Spinal cord (tissue), 10 donors: ENCODE measurements around the gene KIF3B. TPM values are rescaled to one million over a fixed set of nuclear protein-coding genes. Genes with fewer than 3 reads are reported as not detected.
"Not testable (repeated sequence)": the region's sequence is repeated elsewhere in the genome, so short reads cannot be mapped to it uniquely, and the experiment has no call there.

Experiments
- DNase-seq, 6 donors: peaks; one replicate each; pipeline versions ENCODE4 v3.0.0 to v3.0.0-alpha.2; 2013 to 2015; ENCODE audit warnings: low spot score in 6 of 6, low read depth in 4 of 6
- H3K27ac ChIP-seq: one replicate; pipeline ENCODE4 v1.5.1; 2013; ENCODE audit warnings: low read depth, low read length, control low read depth
- H3K27me3 ChIP-seq: one replicate; pipeline ENCODE4 v1.6.1; 2013; ENCODE audit warnings: low read length; ENCODE audit not compliant: control insufficient read depth, insufficient read depth
- H3K36me3 ChIP-seq: one replicate; pipeline ENCODE4 v1.6.1; 2013; ENCODE audit warnings: low read length; ENCODE audit not compliant: control insufficient read depth, insufficient read depth
- H3K4me1 ChIP-seq: one replicate; pipeline ENCODE4 v1.6.1; 2013; ENCODE audit warnings: low read length; ENCODE audit not compliant: control insufficient read depth, insufficient read depth
- H3K4me3 ChIP-seq: one replicate; pipeline ENCODE4 v1.5.1; 2013; ENCODE audit warnings: low read depth, low read length, control low read depth
- H3K9me3 ChIP-seq: one replicate; pipeline ENCODE4 v1.6.1; 2013; ENCODE audit warnings: low read length; ENCODE audit not compliant: control insufficient read depth, insufficient read depth
- WGBS: methylation state at CpG from one replicate; pipeline ENCODE4 v1.1.5; 2013; ENCODE audit warnings: missing lambda C conversion rate; ENCODE audit not compliant: insufficient coverage; 5-methylcytosine and 5-hydroxymethylcytosine counted together
- polyA plus RNA-seq, 2 donors: library from polyadenylated mRNA; unstranded; fragments of 120-200 nt; gene quantifications; one replicate each; pipeline ENCODE4 v1.2.1, GENCODE V29; 2013; ENCODE audit not compliant: insufficient read length in 2 of 2
- total RNA-seq, 2 donors: library from RNA; depleted of rRNA in 1 of 2; stranded (reverse); fragments of 120-200 nt in 1 of 2; fragments of >200 nt in 1 of 2; gene quantifications; one replicate each; pipeline versions ENCODE4 v1.2.3 to v1.2.4, GENCODE V29; 2013 to 2014
- donor health status: healthy.

Gene KIF3B
- total and polyA plus RNA-seq, 4 donors = 54.4 to 75.8 (median 66.9) TPM

- Histone ChIP-seq H3K4me1 (no peaks in the 10 kb centered on the region), H3K9me3 (no peaks in the 10 kb centered on the region), H3K27me3 (no peaks in the 10 kb centered on the region), H3K4me3 (no peak overlapping the region), H3K27ac (no peak overlapping the region), H3K36me3 (no peaks in the 10 kb centered on the region)
- no peak for DNase-seq
- WGBS = 69% methylated on average over 2 of the region's 4 CpGs
These were observed 32.5 kb upstream of the KIF3B start for GRCh38 chr20:32244959-32245358.

- H3K4me3 ChIP-seq, H3K4me1 ChIP-seq, H3K9me3 ChIP-seq, H3K27ac ChIP-seq, H3K27me3 ChIP-seq, DNase-seq, H3K36me3 ChIP-seq: not testable (repeated sequence)
- WGBS = 95% methylated on average over 5 of the region's 5 CpGs
These were observed 31.2 kb upstream of the KIF3B start for GRCh38 chr20:32246208-32246607.

- DNase-seq = no peak
- Histone ChIP-seq H3K27ac (no peak overlapping the region), H3K4me3 (no peak overlapping the region), H3K27me3 (no peaks in the 10 kb centered on the region), H3K4me1 (no peaks in the 10 kb centered on the region), H3K36me3 (no peaks in the 10 kb centered on the region), H3K9me3 (no peaks in the 10 kb centered on the region)
- WGBS = 76% methylated on average over 5 of the region's 5 CpGs
These were observed 29.4 kb upstream of the KIF3B start for GRCh38 chr20:32248043-32248442.

- DNase-seq = no peak
These were observed 28.3 kb upstream of the KIF3B start for GRCh38 chr20:32249030-32249738.

GRCh38 chr20:32251470-32251869 is 26.0 kb upstream of the KIF3B start:
- H3K4me1 ChIP-seq = no peaks in the 10 kb centered on the region
- no peaks in the 10 kb centered on the region for H3K27me3 ChIP-seq
- DNase-seq = no peak
- H3K9me3 ChIP-seq = no peaks in the 10 kb centered on the region
- no peak overlapping the region for H3K4me3 ChIP-seq
- 86% methylated on average over 3 of the region's 3 CpGs for WGBS
- H3K27ac ChIP-seq = no peak overlapping the region
- H3K36me3 ChIP-seq = no peaks in the 10 kb centered on the region

More at GRCh38 chr20:32249030-32249738, 28.3 kb upstream of the KIF3B start:
- no peaks in the 10 kb centered on the region for H3K9me3 ChIP-seq
- H3K27ac ChIP-seq = no peak overlapping the region
- H3K27me3 ChIP-seq = no peaks in the 10 kb centered on the region
- H3K4me1 ChIP-seq = no peaks in the 10 kb centered on the region
- H3K4me3 ChIP-seq = no peak overlapping the region
- no peaks in the 10 kb centered on the region for H3K36me3 ChIP-seq
- 79% methylated on average over 5 of the region's 9 CpGs for WGBS

GRCh38 chr20:32252189-32252588 is 25.3 kb upstream of the KIF3B start:
- WGBS = 98% methylated on average over 6 of the region's 6 CpGs
- Histone ChIP-seq H3K36me3 (no peaks in the 10 kb centered on the region), H3K4me1 (no peaks in the 10 kb centered on the region), H3K27me3 (no peaks in the 10 kb centered on the region), H3K27ac (no peak overlapping the region), H3K4me3 (no peak overlapping the region), H3K9me3 (no peaks in the 10 kb centered on the region)
- no peak for DNase-seq

GRCh38 chr20:32260973-32261372 is 16.5 kb upstream of the KIF3B start:
- DNase-seq = not testable (repeated sequence)

GRCh38 chr20:32261644-32262043 is 15.8 kb upstream of the KIF3B start:
- Histone ChIP-seq H3K9me3 (no peaks in the 10 kb centered on the region), H3K36me3 (no peaks in the 10 kb centered on the region), H3K27ac (no peak overlapping the region), H3K27me3 (no peaks in the 10 kb centered on the region), H3K4me3 (no peak overlapping the region), H3K4me1 (no peaks in the 10 kb centered on the region)
- WGBS = 86% methylated on average over 1 of the region's 2 CpGs
- no peak for DNase-seq

More at GRCh38 chr20:32260973-32261372, 16.5 kb upstream of the KIF3B start:
- not testable (repeated sequence) for H3K27ac ChIP-seq, H3K4me3 ChIP-seq, H3K27me3 ChIP-seq, H3K4me1 ChIP-seq, H3K9me3 ChIP-seq, H3K36me3 ChIP-seq
- 94% methylated on average over 9 of the region's 10 CpGs for WGBS

- no peaks in the 10 kb centered on the region for H3K36me3 ChIP-seq
- WGBS = no CpG with 5 or more reads among the region's 7 CpGs
- DNase-seq = no peak
- no peaks in the 10 kb centered on the region for H3K9me3 ChIP-seq
- H3K4me3 ChIP-seq = no peak overlapping the region
- H3K27ac ChIP-seq = no peak overlapping the region
- H3K4me1 ChIP-seq = no peaks in the 10 kb centered on the region
- H3K27me3 ChIP-seq = no peaks in the 10 kb centered on the region
These were observed 14.0 kb upstream of the KIF3B start for GRCh38 chr20:32263398-32263954.

- Histone ChIP-seq H3K27ac (no peak overlapping the region), H3K36me3 (no peaks in the 10 kb centered on the region), H3K9me3 (no peaks in the 10 kb centered on the region), H3K27me3 (no peaks in the 10 kb centered on the region), H3K4me1 (peaks cover 6% of the 10 kb centered on the region), H3K4me3 (no peak overlapping the region)
- no peak for DNase-seq
- WGBS = 61% methylated on average over 3 of the region's 5 CpGs
These were observed 5.8 kb upstream of the KIF3B start for GRCh38 chr20:32271620-32272019.
